ENCODE measurements around the gene DCAF6.

GRCh38 chr1:167934426-167935215 lies 1.9 kb upstream of the DCAF6 start:
- TF ChIP-seq POLR2A (IDR thresholded peaks at IDR 0.05; ENCODE audit: low read length) (no peak), GATA1 (IDR thresholded peaks at IDR 0.05; ENCODE audit: low read depth, low read length) (no peak)
